Activated T-helper 1 cell treated with anti-CD3 and anti-CD28 coated beads, Interleukin-2, amount 50 U/mL, for 16 hours (primary cell): ENCODE measurements around the gene ZNF354B.
"Not testable (repeated sequence)": the region's sequence is repeated elsewhere in the genome, so short reads cannot be mapped to it uniquely, and the experiment has no call there.

ENCODE experiments used
- DNase-seq, 2 donors: peaks; one replicate each; pipeline ENCODE4 v3.0.0-alpha.2; 2020; ENCODE audit warnings: low read depth in 1 of 2, low spot score in 1 of 2

The ZNF354B gene

DNA sequence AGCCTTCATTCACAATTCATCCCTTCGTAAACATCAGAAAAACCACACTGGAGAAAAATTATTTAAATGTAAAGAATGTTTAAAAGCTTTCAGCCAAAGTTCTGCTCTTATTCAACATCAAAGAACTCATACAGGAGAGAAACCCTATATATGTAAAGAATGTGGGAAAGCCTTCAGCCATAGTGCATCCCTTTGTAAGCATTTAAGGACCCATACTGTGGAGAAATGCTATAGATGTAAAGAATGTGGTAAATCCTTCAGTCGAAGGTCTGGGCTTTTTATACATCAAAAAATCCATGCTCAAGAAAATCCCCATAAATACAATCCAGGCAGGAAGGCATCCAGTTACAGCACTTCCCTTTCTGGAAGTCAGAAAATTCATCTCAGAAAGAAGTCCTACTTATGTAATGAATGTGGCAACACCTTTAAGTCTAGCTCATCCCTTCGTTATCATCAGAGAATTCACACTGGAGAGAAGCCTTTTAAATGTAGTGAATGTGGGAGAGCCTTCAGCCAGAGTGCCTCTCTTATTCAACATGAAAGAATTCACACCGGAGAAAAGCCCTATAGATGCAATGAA, 23.5 kb downstream of the ZNF354B start:
- not testable (repeated sequence) for DNase-seq

DNA sequence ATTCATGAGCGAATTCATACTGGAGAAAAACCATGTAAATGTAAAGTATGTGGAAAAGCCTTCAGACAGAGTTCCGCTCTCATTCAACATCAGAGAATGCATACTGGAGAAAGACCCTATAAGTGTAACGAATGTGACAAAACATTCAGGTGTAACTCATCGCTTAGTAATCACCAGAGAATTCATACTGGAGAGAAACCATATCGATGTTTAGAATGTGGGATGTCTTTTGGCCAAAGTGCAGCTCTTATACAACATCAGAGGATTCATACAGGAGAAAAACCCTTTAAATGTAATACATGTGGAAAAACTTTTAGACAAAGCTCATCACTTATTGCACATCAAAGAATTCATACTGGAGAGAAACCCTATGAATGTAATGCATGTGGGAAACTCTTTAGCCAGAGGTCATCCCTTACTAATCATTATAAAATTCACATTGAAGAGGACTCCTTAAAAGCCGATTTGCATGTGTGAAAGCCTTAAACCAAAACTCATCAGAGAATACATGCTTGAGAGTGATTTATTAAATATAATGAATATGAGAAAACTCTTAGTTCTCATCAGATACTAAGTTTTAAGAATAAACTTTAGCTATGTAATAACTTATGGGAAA, 24.2 kb downstream of the ZNF354B start:
- no peak for DNase-seq

- DNase-seq = peak in 1 of 2 donors; percentile 1
Observed at GRCh38 chr5:178895615-178896571, 36.1 kb downstream of the ZNF354B start, which contains the start of gene ZFP2. TSS of gene ZFP2 (plus strand) at chr5:178895913. CDS start at chr5:178931314, 35,401 bp downstream.

DNA sequence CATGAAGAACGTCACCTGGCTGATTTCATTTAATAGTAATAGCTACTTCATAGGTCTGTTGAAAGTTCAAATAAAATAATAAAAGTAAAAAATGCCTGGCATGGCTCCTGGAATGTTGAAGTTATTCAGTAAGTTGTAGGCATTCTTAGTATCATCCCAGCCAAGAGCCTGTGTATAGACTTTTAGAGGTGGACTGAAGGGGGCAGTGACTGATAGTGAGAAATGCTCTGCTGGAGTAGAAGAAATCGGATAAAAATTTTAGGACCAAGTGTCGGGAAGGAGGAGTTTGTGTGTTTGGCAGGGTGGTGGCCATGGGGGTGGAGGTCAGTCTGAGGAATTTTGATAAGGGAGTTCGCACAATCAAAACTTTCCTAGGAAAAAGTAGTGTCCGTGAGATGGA, 39.5 kb downstream of the ZNF354B start:
- no peak for DNase-seq

DNA sequence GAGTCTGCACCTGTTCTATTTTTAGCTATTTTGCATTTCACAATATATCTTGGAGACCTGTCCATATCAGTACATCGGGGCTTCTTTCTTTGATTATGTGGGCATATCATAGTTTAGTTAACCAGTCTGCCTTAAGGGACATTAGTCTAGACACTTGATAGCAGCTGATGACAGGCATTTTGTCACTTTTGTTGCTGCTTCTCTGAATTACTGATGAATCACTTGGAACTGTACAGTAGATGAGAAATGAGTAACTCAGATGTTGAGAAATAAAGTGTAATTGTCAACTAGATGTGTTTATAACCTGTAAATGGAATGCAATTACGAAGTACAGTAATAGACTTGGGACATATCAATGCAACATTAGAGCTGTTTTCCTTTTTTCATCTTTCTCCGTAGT, 43.1 kb downstream of the ZNF354B start:
- no peak for DNase-seq

GRCh38 chr5:178931846-178932760, 72.3 kb downstream of the ZNF354B start:
- no peak for DNase-seq
